HG03135 (cell line): Measurements from ENCODE around the gene PDCD10.

ENCODE experiments used
- ATAC-seq: cut with Tn5 transposase; IDR thresholded peaks from one replicate; pipeline ENCODE4 v1.9.1; 2021; ENCODE audit warnings: mild to moderate bottlenecking, moderate library complexity; ENCODE audit not compliant: unreplicated experiment

The PDCD10 gene

DNA sequence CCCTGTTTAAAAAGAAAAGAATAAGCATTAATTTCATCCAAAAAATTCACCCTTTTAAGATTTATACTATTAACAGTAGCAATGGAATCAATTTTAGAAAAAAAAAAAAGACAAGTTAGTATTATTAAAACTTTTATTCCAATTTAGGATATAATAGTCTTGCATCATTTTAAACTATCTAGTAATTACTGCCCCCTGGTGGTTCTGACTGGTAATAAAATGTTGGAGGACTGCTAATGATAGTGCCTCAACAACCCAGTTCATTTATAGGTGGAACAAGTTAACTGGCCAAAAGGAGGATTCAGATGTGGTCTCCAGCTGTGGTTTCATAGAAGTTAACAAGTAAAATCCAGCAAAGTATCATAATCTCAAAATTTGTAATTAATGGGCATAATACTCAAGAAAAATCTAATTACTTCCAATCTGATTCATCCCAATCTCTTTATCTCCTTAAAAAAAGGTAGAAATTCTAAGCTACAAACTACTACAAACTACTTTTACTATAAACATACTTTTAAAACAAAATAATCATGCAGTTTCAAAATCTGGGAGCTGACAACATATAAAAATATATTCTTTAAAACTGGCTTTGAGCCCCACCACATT lies 50.2 kb downstream of the PDCD10 start:
- ATAC-seq = peak; percentile 83

DNA sequence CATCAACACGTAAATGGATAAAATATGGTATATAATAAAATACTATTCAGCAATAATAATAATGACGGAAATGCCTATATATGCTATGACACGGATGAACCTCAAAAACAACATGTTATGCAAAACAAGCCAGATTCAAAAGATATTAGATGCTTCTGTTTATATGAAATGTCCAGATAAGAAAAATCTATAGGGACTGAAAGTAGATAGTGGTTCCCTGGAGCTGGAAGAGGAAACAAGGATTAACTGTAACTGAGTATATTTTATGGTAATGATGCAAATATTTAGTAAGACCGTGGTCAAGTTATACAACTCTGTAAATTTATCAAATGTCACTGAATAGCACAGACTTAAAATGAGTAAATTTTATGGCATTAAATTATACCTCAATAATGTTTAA lies 55.2 kb downstream of the PDCD10 start:
- no peak for ATAC-seq

- no peak for ATAC-seq
Measured at GRCh38 chr3:167675848-167676247, 58.8 kb downstream of the PDCD10 start.

DNA sequence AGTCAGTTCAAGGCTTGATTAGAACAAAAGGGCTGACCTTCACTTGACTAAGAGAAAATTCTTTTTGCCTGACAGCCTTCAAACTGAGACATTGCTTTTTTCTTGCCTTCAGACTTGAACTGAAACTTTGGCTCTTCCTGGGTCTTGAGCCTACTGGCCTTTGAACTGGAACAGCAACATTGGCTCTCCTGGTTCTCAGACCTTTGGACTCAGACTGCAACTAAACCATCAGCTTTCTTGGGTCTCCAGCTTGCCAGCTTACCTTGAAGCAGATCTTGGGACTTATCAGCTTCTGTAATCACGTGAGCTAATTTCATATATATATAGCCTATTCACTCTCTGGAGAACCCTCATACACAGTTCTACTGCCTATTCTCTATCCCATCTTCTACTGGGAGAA lies 61.5 kb downstream of the PDCD10 start:
- ATAC-seq = no peak

DNA sequence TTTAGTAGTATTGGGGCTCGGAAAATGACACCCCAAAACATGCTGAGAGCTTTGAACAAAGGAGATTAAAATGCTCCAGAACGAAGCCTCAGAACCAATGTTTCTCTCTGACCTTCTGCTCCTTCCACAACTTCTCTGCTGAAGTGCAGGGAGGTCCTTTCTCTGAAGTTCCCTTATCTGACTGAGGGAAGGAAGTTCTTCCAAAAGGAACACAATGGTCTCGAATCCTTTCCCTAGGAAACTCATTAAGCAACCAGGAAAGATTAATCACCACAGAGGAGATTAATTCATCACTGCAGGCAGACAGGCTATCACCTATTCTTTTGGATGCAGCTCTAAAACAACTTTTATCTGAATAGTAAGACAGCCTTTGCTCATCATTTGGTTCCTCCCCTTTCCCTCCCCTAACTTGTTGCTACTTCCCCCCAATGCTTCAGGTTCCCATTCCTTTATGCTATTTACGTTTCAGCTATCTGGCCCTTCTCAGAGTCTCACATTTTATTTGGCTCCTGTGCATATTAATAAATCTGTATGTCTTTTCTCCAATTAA lies 62.7 kb downstream of the PDCD10 start:
- ATAC-seq = no peak

- no peak for ATAC-seq
Measured at GRCh38 chr3:167669699-167670098, 65.0 kb downstream of the PDCD10 start.

DNA sequence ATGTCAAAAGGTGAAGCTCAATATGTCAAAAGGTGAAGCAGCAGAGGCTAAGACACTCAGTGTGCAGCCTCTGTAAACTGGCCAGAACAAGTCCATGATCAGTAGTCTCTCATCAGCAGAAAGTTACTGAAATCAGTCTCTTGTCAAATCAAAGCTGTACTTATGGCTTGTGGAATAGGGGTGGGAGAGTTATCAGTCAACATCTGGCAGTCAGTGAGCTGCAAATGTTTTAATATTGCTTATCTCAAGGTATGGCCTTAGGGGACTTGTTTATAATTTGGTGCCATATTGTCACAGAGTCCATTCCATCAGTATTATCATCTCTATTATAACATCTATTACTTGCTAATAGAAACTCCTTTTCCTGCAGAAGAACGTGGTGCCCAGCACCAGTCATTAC lies 66.0 kb downstream of the PDCD10 start:
- ATAC-seq = no peak

DNA sequence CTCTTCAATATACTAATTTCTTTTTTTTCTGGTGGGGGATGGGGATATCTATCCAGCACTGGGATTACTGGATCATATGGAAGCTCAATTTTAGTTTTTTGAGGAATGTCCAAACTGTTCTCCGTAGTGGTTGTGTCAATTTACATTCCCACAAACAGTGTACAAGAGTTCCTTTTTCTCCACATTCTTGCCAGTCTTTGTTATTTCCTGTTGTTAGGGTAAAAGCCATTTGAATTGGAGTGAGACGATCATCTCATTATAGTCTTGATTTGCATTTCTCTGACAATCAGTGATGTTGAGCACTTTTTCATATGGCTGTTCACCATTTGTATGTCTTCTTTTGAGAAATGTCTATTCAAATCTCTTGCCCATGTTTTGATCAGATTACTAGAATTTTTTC lies 68.1 kb downstream of the PDCD10 start:
- no peak for ATAC-seq

- ATAC-seq = no peak
Measured at GRCh38 chr3:167662919-167663400, 71.7 kb downstream of the PDCD10 start.

DNA sequence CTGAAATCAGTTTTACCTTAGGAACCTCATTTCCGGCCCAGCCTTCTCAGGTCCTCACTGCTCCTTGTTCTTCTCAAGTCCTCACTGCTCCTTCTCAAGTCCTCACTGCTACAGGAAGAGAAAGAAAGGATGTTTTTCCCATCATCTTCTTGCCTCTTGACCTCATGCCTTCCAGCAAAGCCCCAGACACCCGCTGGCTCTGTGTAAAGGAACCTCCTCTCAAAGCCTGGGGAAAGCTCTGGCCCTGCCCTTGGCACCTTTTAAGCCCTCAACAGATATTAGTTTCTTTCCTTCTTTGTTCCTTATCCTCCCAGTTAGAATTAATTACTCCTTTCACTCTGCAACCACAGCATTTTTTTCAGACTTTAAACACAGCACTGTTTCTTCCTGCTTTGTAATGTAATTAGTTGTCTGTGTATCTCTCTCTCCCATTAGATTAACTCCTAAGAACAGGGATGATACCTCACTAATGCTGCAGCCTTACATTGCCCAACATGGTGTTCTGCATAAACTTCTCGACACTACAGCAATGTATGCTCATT lies 76.9 kb downstream of the PDCD10 start:
- no peak for ATAC-seq

- no peak for ATAC-seq
Measured at GRCh38 chr3:167656821-167657220, 77.9 kb downstream of the PDCD10 start.

- peak; percentile 48 for ATAC-seq
Measured at GRCh38 chr3:167653760-167654159, 80.9 kb downstream of the PDCD10 start, which contains the start of gene WDR49. Gene WDR49, minus strand, starts transcription at chr3:167653942. Its CDS starts 517 bp downstream, at chr3:167653425.

- no peak for ATAC-seq
Measured at GRCh38 chr3:167653155-167653554, 81.5 kb downstream of the PDCD10 start.

GRCh38 chr3:167651826-167652225 lies 82.9 kb downstream of the PDCD10 start:
- ATAC-seq = no peak

DNA sequence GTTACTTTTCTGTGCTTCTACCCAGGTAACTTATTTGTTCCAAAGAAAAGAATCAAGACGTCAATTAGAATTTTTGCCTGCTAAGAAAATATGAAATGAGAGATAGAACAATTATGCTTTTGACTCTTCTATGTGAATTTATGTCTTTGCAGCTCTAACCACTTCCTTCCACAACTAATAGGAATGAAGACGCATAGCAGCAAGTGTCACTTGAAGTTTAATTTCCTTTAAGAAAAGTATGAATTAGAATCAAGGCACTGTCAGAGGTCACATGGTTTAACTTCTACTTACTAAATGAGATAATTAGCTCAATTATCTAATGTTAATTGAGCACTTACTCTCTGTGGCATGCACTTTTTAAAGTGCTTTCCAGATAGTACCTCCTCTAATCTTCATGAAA lies 84.2 kb downstream of the PDCD10 start:
- no peak for ATAC-seq

DNA sequence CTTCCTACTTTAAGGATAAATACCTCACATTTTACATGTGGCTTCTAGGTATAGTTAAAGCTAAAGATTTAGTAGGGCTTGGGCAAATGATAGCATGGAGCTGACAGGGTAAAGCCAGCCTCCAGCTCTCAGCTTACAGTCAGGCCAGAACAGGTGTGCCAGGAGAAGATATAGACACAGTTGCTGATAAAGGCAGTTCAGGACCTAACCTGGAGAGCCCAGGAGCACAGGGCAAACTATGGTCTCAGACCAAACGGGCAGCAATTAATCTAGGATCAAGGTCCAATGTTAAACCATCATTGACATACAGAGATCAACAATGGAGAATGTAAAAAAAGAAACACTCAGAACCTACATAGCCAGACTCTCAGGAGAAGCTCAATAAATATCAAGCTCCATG lies 84.9 kb downstream of the PDCD10 start:
- no peak for ATAC-seq

DNA sequence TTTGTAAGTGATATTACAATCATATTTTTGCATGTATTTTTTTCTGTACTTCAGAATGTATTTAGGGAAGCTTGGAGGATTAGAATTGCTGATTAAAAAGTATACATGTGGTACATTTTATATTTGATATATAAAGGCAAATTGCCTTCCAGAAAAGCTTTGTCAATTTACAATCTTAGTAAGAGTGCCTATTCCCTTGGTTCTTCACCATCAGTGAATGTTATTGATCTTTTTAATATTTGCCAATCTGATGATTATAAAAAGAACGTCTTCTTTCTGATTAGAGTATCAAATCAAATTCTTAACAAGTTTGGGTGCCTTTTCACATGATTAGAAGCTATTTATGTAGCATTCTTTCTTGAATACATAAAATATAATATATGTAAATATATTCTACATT lies 90.1 kb downstream of the PDCD10 start:
- ATAC-seq = no peak
